Endothelial cell of umbilical vein (primary cell): ENCODE results near the gene DENND1A. TPM values are rescaled to one million over a fixed set of nuclear protein-coding genes. Genes with fewer than 3 reads are reported as not detected.

ENCODE experiments used
- BruUV-seq: library from RNA; stranded (reverse); fragments of 400-500 nt; replicated peaks from 2 replicates; lab custom pipeline; 2021; lab: Mats Ljungman, UMichigan
- CTCF ChIA-PET: fragments of 300-600, 350-600 bp; sonication (Branson Sonifier 250); formaldehyde crosslinking; loops from one replicate; lab custom pipeline; 2021; ENCODE audit warnings: antibody characterized with exemption, inconsistent platforms; lab: Charles Lee
- POLR2A ChIA-PET: fragments of 300-600, 350-600 bp; sonication (Branson Sonifier 250); formaldehyde crosslinking; loops from one replicate; lab custom pipeline; 2021; ENCODE audit warnings: antibody characterized with exemption, inconsistent platforms; lab: Charles Lee
- DNase-seq: peaks from one replicate; pipeline ENCODE4 v3.0.0-alpha.2; 2011; ENCODE audit warnings: low read depth, low spot score
- FAIRE-seq: peaks from 2 replicates; lab custom pipeline; 2011; peaks lifted over from hg19 to GRCh38; lab: Jason Lieb, UNC
- H2AFZ ChIP-seq: 2 replicates; pipeline ENCODE4 v1.6.0; 2012; ENCODE audit warnings: low read depth, low read length, control low read depth, inconsistent platforms
- H3K27ac ChIP-seq: 2 replicates; pipeline ENCODE4 v1.5.1; 2011; ENCODE audit warnings: low read depth, mild to moderate bottlenecking, control low read depth, low read length, moderate library complexity; ENCODE audit not compliant: insufficient read depth
- H3K27me3 ChIP-seq, 2 experiments: 2 replicates each; pipeline versions ENCODE4 v1.6.0 to v1.6.1; 2011; ENCODE audit warnings: low read length in 2 of 2, mixed read lengths in 1 of 2; ENCODE audit not compliant: control insufficient read depth in 2 of 2, insufficient read depth in 2 of 2
- H3K36me3 ChIP-seq, 2 experiments: 2 replicates in 1 of 2; 3 replicates in 1 of 2; pipeline ENCODE4 v1.5.1; 2011; ENCODE audit warnings: low read length in 2 of 2, mild to moderate bottlenecking in 1 of 2, moderate library complexity in 1 of 2; ENCODE audit not compliant: control insufficient read depth in 2 of 2, insufficient read depth in 2 of 2; ENCODE audit errors: extremely low read depth in 1 of 2
- H3K4me1 ChIP-seq: 3 replicates; pipeline ENCODE4 v1.5.1; 2011; ENCODE audit warnings: mild to moderate bottlenecking, low read length; ENCODE audit not compliant: control insufficient read depth, insufficient read depth; ENCODE audit errors: extremely low read depth
- H3K4me2 ChIP-seq: 2 replicates; pipeline ENCODE4 v1.6.1; 2011; ENCODE audit warnings: low read length, control low read depth, mixed read lengths; ENCODE audit not compliant: insufficient read depth
- H3K4me3 ChIP-seq, 3 experiments: fragments of 200-600 bp in 1 of 3; sonication (generic), shearing (Covaris generic) in 1 of 3; replicated peaks in 1 of 3; 2 replicates each; pipeline ENCODE4 v1.5.1; 2011 to 2016; ENCODE audit warnings: control low read depth in 3 of 3, low read length in 3 of 3, mild to moderate bottlenecking in 2 of 3, inconsistent platforms in 1 of 3, low read depth in 1 of 3, moderate library complexity in 1 of 3; ENCODE audit not compliant: insufficient read depth in 1 of 3
- H3K79me2 ChIP-seq: 2 replicates; pipeline ENCODE4 v1.6.0; 2012; ENCODE audit warnings: low read length, inconsistent platforms; ENCODE audit not compliant: control insufficient read depth, insufficient read depth
- H3K9ac ChIP-seq: replicated peaks from 2 replicates; pipeline ENCODE3; 2011; ENCODE audit warnings: low read length, control low read depth; ENCODE audit not compliant: insufficient read depth; ENCODE audit errors: extremely low read depth
- H3K9me1 ChIP-seq: replicated peaks from 3 replicates; pipeline ENCODE4 v1.6.0; 2011; ENCODE audit warnings: mild to moderate bottlenecking, low read length; ENCODE audit not compliant: control insufficient read depth, insufficient read depth; ENCODE audit errors: extremely low read depth
- H3K9me3 ChIP-seq: replicated peaks from 2 replicates; pipeline ENCODE4 v1.5.1; 2012; ENCODE audit warnings: low read length, inconsistent platforms; ENCODE audit not compliant: control insufficient read depth, insufficient read depth
- H4K20me1 ChIP-seq: replicated peaks from 2 replicates; pipeline ENCODE3; 2011; ENCODE audit warnings: mild to moderate bottlenecking, low read length; ENCODE audit not compliant: control insufficient read depth, insufficient read depth; ENCODE audit errors: extremely low read depth
- EZH2 ChIP-seq: IDR thresholded peaks from 2 replicates; pipeline ENCODE4 v1.6.1; 2012; ENCODE audit warnings: borderline replicate concordance, low read depth, mild to moderate bottlenecking, moderate library complexity, low read length, inconsistent platforms; ENCODE audit not compliant: severe bottlenecking
- FOS ChIP-seq: IDR thresholded peaks from 2 replicates; pipeline ENCODE4 v1.6.1; 2011; ENCODE audit warnings: mild to moderate bottlenecking, low read length, moderate library complexity, borderline replicate concordance; ENCODE audit not compliant: insufficient read depth
- GATA2 ChIP-seq: IDR thresholded peaks from 2 replicates; pipeline ENCODE4 v1.7.0; 2011; ENCODE audit warnings: low read depth, mild to moderate bottlenecking, moderate library complexity, mixed read lengths, low read length; ENCODE audit not compliant: insufficient read length, insufficient read depth
- JUN ChIP-seq: IDR thresholded peaks from 2 replicates; pipeline ENCODE4 v1.6.1; 2011; ENCODE audit warnings: borderline replicate concordance, low read depth; ENCODE audit not compliant: insufficient read length, insufficient read depth
- MYC ChIP-seq: IDR thresholded peaks from one replicate; pipeline ENCODE4 v1.6.1; 2011; ENCODE audit warnings: mild to moderate bottlenecking, low read depth, low read length
- POLR2A ChIP-seq: IDR thresholded peaks from 2 replicates; pipeline ENCODE4 v1.6.1; 2012; ENCODE audit warnings: low read depth, mild to moderate bottlenecking, control low read depth, low read length
- POLR2AphosphoS5 ChIP-seq: IDR thresholded peaks from 2 replicates; pipeline ENCODE4 v1.6.1; 2012; ENCODE audit warnings: low read depth, mild to moderate bottlenecking, control low read depth, low read length, moderate library complexity; ENCODE audit not compliant: insufficient read depth
- dilution Hi-C: fragments of 300-500 bp; cut with MboI; formaldehyde crosslinking; loops from one replicate; pipeline ENCODE4 v1.15.0; 2019; ENCODE audit warnings: low sequenced_read_pairs; ENCODE audit not compliant: extremely low pct_ligation_motif_present
- intact Hi-C: fragments of 100-400 bp; cut with micrococcal nuclease; formaldehyde crosslinking; loops from one replicate; pipeline ENCODE4 v1.10.0; 2022
- polyA plus RNA-seq, 4 experiments: library from polyadenylated mRNA; depleted of rRNA in 3 of 4; stranded (reverse) in 3 of 4; unstranded in 1 of 4; fragments of >200 nt; gene quantifications; 2 replicates each; pipeline versions ENCODE4 v1.2.1 to v1.2.3, GENCODE V29; 2011 to 2012; ENCODE audit warnings: missing spikeins in 1 of 4
- total RNA-seq: library from RNA; stranded (reverse); gene quantifications from 2 replicates; pipeline ENCODE4 v1.2.3, GENCODE V29; 2021
- TF ChIP-seq, protein P1 (sequence below), 2 donors: IDR thresholded peaks; 1 replicate in 1 of 2; 2 replicates in 1 of 2; pipeline ENCODE4 v1.5.1; 2011; ENCODE audit warnings: low read length in 2 of 2, mild to moderate bottlenecking in 2 of 2, moderate library complexity in 2 of 2, control low read depth in 1 of 2, inconsistent platforms in 1 of 2, low read depth in 1 of 2; ENCODE audit not compliant: insufficient read depth in 1 of 2; ENCODE audit errors: extremely low read depth in 1 of 2
- TF ChIP-seq, protein P2 (sequence below): IDR thresholded peaks from 2 replicates; pipeline ENCODE4 v1.6.1; 2011; ENCODE audit not compliant: insufficient read depth, insufficient read length

The DENND1A gene
- total and polyA plus RNA-seq, 2 donors (not counting 3 experiments of a cell fraction or from before 2014, with no cell fraction given) = 18.5 to 24.5 TPM

DNA sequence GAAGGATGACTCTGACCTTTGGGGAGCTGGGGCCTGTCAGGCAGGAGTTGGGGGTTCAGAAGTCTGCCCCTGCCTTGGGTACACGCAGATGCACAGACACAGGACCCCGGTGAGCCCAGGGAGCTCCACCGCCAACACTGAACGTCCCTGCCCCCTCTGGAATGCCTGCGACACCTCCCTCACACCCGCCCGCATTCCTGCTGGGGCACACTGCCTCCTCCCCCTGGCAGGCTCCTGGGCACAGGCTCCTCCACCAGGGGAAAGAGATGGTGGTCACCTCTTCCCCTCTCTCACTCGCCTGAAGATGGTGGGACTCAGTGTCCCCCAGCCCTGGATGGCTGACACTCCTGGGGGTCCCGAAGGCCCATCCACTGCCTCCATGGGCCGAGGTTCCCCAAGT, 561.9 kb downstream of the DENND1A start:
- TF ChIP-seq GATA2 (no peak), POLR2A (no peak), FOS (no peak), POLR2AphosphoS5 (no peak), JUN (no peak), MYC (no peak), EZH2 (no peak)
- TF ChIP-seq, protein P1, sequence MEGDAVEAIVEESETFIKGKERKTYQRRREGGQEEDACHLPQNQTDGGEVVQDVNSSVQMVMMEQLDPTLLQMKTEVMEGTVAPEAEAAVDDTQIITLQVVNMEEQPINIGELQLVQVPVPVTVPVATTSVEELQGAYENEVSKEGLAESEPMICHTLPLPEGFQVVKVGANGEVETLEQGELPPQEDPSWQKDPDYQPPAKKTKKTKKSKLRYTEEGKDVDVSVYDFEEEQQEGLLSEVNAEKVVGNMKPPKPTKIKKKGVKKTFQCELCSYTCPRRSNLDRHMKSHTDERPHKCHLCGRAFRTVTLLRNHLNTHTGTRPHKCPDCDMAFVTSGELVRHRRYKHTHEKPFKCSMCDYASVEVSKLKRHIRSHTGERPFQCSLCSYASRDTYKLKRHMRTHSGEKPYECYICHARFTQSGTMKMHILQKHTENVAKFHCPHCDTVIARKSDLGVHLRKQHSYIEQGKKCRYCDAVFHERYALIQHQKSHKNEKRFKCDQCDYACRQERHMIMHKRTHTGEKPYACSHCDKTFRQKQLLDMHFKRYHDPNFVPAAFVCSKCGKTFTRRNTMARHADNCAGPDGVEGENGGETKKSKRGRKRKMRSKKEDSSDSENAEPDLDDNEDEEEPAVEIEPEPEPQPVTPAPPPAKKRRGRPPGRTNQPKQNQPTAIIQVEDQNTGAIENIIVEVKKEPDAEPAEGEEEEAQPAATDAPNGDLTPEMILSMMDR (IDR thresholded peaks at IDR 0.05; ENCODE audit: extremely low read depth in 1 of 2, insufficient read depth in 1 of 2, low read depth in 1 of 2, low read length in 2 of 2) = no peak
- TF ChIP-seq, protein P2, sequence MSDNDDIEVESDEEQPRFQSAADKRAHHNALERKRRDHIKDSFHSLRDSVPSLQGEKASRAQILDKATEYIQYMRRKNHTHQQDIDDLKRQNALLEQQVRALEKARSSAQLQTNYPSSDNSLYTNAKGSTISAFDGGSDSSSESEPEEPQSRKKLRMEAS = no peak
- no peaks in the 10 kb centered on the region for H4K20me1 ChIP-seq
- H3K36me3 ChIP-seq = no peaks in the 10 kb centered on the region
- DNase-seq (no peak), FAIRE-seq (no peak)
- H3K27ac ChIP-seq = no peak overlapping the region
- dilution Hi-C loops = no loop called here
- intact Hi-C loops = no loop called here
- H3K4me1 ChIP-seq = no peaks in the 10 kb centered on the region
- BruUV-seq = no TSS peak
- H3K9ac ChIP-seq = no peak overlapping the region
- ChIA-PET CTCF (interaction anchor here (1.1 to 1.9 kb wide), 2 partner anchors 11 to 12 kb away, joined by 3 to 6 read pairs; partner anchors contain the start of gene CRB2), POLR2A (no interaction called here)
- H3K4me2 ChIP-seq = no peak overlapping the region
- H3K9me3 ChIP-seq = no peaks in the 10 kb centered on the region
- no peak overlapping the region for H3K4me3 ChIP-seq
- no peaks in the 10 kb centered on the region for H3K9me1 ChIP-seq
- H3K27me3 ChIP-seq = peaks cover 10 to 14% of the 10 kb centered on the region in 2 experiments
- no peaks in the 10 kb centered on the region for H3K79me2 ChIP-seq
- H2AFZ ChIP-seq = no peak overlapping the region
